Measurements from ENCODE around the gene LY6G6C.

DNA sequence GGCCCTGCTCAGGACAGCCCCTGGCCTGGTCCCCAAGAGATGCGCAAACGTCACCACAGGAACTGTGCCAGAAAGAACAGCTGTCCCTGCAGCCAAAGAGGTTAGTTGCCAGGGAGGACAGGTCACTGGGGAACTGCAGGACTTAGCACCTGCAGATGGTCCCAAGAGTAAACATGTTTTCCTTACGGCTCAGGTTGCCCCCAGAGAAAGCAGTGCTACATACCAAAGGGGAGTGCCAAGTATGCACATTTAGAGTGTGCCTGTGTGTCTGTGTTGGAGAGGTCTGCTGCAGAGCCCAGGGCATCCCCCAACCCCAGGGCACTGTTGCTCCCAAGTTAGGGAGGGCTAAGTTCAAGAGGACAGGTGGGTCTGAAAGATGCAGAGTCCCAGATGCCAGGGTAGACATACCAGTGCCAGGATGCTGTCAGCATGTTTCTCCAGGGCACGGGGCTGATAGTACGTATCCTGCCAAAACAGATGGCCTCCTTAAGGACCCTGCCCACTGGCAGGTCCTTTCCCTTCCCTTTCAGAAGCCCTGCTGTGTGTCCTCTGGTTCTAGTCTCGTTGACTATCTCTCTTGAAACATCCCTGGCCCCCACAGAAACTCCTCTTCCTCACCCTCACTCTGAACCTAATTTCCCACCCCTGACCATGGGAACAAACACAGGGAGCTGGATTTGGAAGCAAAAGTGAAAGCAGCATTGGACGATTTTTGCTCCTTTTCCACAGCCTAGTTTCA, 19.7 kb downstream of the LY6G6C start:
- TF ChIP-seq, protein P1, sequence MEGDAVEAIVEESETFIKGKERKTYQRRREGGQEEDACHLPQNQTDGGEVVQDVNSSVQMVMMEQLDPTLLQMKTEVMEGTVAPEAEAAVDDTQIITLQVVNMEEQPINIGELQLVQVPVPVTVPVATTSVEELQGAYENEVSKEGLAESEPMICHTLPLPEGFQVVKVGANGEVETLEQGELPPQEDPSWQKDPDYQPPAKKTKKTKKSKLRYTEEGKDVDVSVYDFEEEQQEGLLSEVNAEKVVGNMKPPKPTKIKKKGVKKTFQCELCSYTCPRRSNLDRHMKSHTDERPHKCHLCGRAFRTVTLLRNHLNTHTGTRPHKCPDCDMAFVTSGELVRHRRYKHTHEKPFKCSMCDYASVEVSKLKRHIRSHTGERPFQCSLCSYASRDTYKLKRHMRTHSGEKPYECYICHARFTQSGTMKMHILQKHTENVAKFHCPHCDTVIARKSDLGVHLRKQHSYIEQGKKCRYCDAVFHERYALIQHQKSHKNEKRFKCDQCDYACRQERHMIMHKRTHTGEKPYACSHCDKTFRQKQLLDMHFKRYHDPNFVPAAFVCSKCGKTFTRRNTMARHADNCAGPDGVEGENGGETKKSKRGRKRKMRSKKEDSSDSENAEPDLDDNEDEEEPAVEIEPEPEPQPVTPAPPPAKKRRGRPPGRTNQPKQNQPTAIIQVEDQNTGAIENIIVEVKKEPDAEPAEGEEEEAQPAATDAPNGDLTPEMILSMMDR (IDR thresholded peaks at IDR 0.05), result no peak
- TF ChIP-seq POLR2AphosphoS5 (IDR thresholded peaks at IDR 0.05), result no peak

All from upper lobe of left lung (tissue), 4 donors.